Astrocyte (in vitro differentiated cells and primary cell): ENCODE measurements around the gene NBR1.

Experiments
- CTCF ChIP-seq: IDR thresholded peaks from 2 replicates; pipeline ENCODE4 v1.5.1; 2011; ENCODE audit warnings: low read depth, mild to moderate bottlenecking, inconsistent platforms, low read length, moderate library complexity; ENCODE audit not compliant: insufficient read depth
- EZH2 ChIP-seq: IDR thresholded peaks from 2 replicates; pipeline ENCODE4 v1.6.1; 2012; ENCODE audit warnings: mild to moderate bottlenecking, low read length, inconsistent platforms; ENCODE audit not compliant: insufficient read depth

GRCh38 chr17:43200127-43200526, 29.1 kb downstream of the NBR1 start:
- TF ChIP-seq CTCF (no peak), EZH2 (no peak)
